ENCODE data around the gene KLF5. TPM values are rescaled to one million over a fixed set of nuclear protein-coding genes. Genes with fewer than 3 reads are reported as not detected.

Gene KLF5
- polyA plus RNA-seq, 3 donors = 1.8 to 6.5 (median 3.6) TPM

GRCh38 chr13:73075546-73075945 lies 16.7 kb downstream of the KLF5 start:
- Mint-ChIP-seq H3K36me3 (peaks cover 2 to 9% of the 10 kb centered on the region in 2 donors), H3K27me3 (ENCODE audit: low read depth in 3 of 3) (peaks cover 0 to 5% (median 0%) of the 10 kb centered on the region in 3 donors), H3K4me3 (no peak overlapping the region), H3K9me3 (peaks cover 0 to 5% (median 2%) of the 10 kb centered on the region in 7 donors), H3K27ac (peak overlapping the region in 1 of 7 donors; percentile 32), H3K4me1 (peaks cover 16% of the 10 kb centered on the region)
- Histone ChIP-seq H4K20me1 (ENCODE audit: insufficient read depth, low read length) (no peaks in the 10 kb centered on the region), H3K79me2 (ENCODE audit: insufficient read depth, low read length) (no peaks in the 10 kb centered on the region), H3K27me3 (ENCODE audit: control insufficient read depth in 2 of 2, insufficient read depth in 2 of 2, low read length in 2 of 2) (no peaks in the 10 kb centered on the region), H3K27ac (ENCODE audit: low read depth in 1 of 2, low read length in 2 of 2) (no peak overlapping the region), H3K9me3 (replicated peaks in 1 of 2; ENCODE audit: control insufficient read depth in 1 of 2, insufficient read depth in 1 of 2, low read length in 2 of 2) (no peaks in the 10 kb centered on the region), H3K9ac (ENCODE audit: insufficient read depth, low read length, poor library complexity, severe bottlenecking) (no peak overlapping the region), H3K4me1 (ENCODE audit: control insufficient read depth in 1 of 2, insufficient read depth in 2 of 2, low read length in 2 of 2) (peaks cover 0 to 4% of the 10 kb centered on the region in 2 donors), H3K4me2 (replicated peaks; ENCODE audit: extremely low read depth, low read length, poor library complexity, severe bottlenecking) (no peak overlapping the region), H3K36me3 (replicated peaks in 1 of 2; ENCODE audit: control insufficient read depth in 1 of 2, insufficient read depth in 2 of 2, low read length in 2 of 2) (no peaks in the 10 kb centered on the region), H3K4me3 (replicated peaks in 1 of 3; ENCODE audit: low read depth in 2 of 3, low read length in 3 of 3) (no peak overlapping the region), H2AFZ (ENCODE audit: insufficient read depth, low read depth, low read length, poor library complexity, severe bottlenecking) (no peak overlapping the region)
- no peak for TF ChIP-seq CTCF (IDR thresholded peaks at IDR 0.05)
- intact Hi-C loops (cut with micrococcal nuclease) = no loop called here
- 98% methylated on average over 15 of the region's 18 CpGs for WGBS (ENCODE audit: insufficient coverage)
- DNase-seq = no peak

- H3K9me3 ChIP-seq (replicated peaks in 1 of 2; ENCODE audit: control insufficient read depth in 1 of 2, insufficient read depth in 1 of 2, low read length in 2 of 2) = no peaks in the 10 kb centered on the region
- H3K4me3 ChIP-seq (replicated peaks in 1 of 3; ENCODE audit: low read depth in 2 of 3, low read length in 3 of 3) = no peak overlapping the region
- H3K27ac ChIP-seq (ENCODE audit: low read depth in 1 of 2, low read length in 2 of 2) = no peak overlapping the region
- no peak overlapping the region for H3K4me3 Mint-ChIP-seq
- no peaks in the 10 kb centered on the region for H3K36me3 ChIP-seq (replicated peaks in 1 of 2; ENCODE audit: control insufficient read depth in 1 of 2, insufficient read depth in 2 of 2, low read length in 2 of 2)
- no peak overlapping the region for H2AFZ ChIP-seq (ENCODE audit: insufficient read depth, low read depth, low read length, poor library complexity, severe bottlenecking)
- peaks cover 16% of the 10 kb centered on the region for H3K4me1 Mint-ChIP-seq
- H3K27me3 Mint-ChIP-seq (ENCODE audit: low read depth in 3 of 3) = peaks cover 0 to 5% (median 2%) of the 10 kb centered on the region in 3 donors
- no peak for DNase-seq
- intact Hi-C loops (cut with micrococcal nuclease) = no loop called here
- no peak for TF ChIP-seq CTCF (IDR thresholded peaks at IDR 0.05)
- peaks cover 2 to 9% of the 10 kb centered on the region in 2 donors for H3K36me3 Mint-ChIP-seq
- no peaks in the 10 kb centered on the region for H4K20me1 ChIP-seq (ENCODE audit: insufficient read depth, low read length)
- peaks cover 0 to 4% of the 10 kb centered on the region in 2 donors for H3K4me1 ChIP-seq (ENCODE audit: control insufficient read depth in 1 of 2, insufficient read depth in 2 of 2, low read length in 2 of 2)
- no peaks in the 10 kb centered on the region for H3K27me3 ChIP-seq (ENCODE audit: control insufficient read depth in 2 of 2, insufficient read depth in 2 of 2, low read length in 2 of 2)
- 100% methylated on average over 2 of the region's 2 CpGs for WGBS (ENCODE audit: insufficient coverage)
- H3K79me2 ChIP-seq (ENCODE audit: insufficient read depth, low read length) = no peaks in the 10 kb centered on the region
- no peak overlapping the region for H3K9ac ChIP-seq (ENCODE audit: insufficient read depth, low read length, poor library complexity, severe bottlenecking)
- peaks cover 0 to 6% (median 2%) of the 10 kb centered on the region in 7 donors for H3K9me3 Mint-ChIP-seq
- peak overlapping the region in 1 of 7 donors; percentile 32 for H3K27ac Mint-ChIP-seq
- no peak overlapping the region for H3K4me2 ChIP-seq (replicated peaks; ENCODE audit: extremely low read depth, low read length, poor library complexity, severe bottlenecking)
These were observed 17.1 kb downstream of the KLF5 start for GRCh38 chr13:73075954-73076353.
